GM19463 (cell line): ENCODE measurements around the gene VTI1A.

Experiments
- ATAC-seq: cut with Tn5 transposase; IDR thresholded peaks from one replicate; pipeline ENCODE4 v1.9.1; 2021; ENCODE audit warnings: mild to moderate bottlenecking, moderate library complexity; ENCODE audit not compliant: unreplicated experiment

Gene VTI1A

GRCh38 chr10:112746329-112746728 is 299.3 kb downstream of the VTI1A start:
- ATAC-seq, result no peak

GRCh38 chr10:112750427-112751167 is 303.6 kb downstream of the VTI1A start:
- no peak for ATAC-seq

- no peak for ATAC-seq
Observed at GRCh38 chr10:112751651-112752050, 304.6 kb downstream of the VTI1A start.

GRCh38 chr10:112752288-112752687 is 305.3 kb downstream of the VTI1A start:
- ATAC-seq, result no peak

DNA sequence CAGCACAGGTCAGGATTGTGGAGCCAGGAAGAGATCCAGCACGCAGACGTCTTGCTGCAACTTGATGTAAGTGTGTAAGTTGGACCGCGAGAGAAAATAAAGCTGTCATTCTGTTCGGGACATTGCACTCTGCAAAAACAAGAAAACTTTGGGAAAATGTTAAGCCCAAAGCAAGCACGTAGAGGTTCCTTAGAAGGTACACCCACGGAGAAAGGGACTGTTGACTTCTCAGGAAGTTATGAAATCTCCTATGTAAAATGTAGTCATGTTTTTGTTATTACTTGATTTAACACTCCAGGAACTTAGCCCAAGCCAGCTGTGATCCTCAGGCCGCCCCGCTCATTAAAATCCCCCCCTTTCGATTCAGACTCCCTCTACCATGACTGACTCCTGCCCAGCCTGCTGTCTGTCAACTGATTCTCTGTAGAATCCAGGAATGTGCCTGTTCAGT is 307.0 kb downstream of the VTI1A start:
- ATAC-seq, result no peak

- no peak for ATAC-seq
Observed at GRCh38 chr10:112755446-112756234, 308.6 kb downstream of the VTI1A start.

DNA sequence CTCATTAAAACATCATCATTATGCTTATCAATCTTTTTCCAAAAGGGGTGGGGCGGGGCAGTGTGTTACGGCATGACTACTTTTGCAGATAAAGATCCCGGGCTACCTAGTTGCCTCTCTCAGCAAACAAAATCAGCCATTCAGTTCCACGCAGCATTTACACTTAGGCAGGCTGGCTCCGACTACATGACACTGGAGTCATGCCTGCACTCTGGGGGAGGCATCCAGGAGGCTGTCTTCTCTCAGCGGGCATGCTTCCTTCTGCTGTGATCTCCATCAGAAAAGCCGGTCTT is 309.2 kb downstream of the VTI1A start:
- no peak for ATAC-seq

GRCh38 chr10:112758961-112759360 is 311.9 kb downstream of the VTI1A start:
- no peak for ATAC-seq

GRCh38 chr10:112759496-112759895 is 312.5 kb downstream of the VTI1A start:
- ATAC-seq, result no peak

DNA sequence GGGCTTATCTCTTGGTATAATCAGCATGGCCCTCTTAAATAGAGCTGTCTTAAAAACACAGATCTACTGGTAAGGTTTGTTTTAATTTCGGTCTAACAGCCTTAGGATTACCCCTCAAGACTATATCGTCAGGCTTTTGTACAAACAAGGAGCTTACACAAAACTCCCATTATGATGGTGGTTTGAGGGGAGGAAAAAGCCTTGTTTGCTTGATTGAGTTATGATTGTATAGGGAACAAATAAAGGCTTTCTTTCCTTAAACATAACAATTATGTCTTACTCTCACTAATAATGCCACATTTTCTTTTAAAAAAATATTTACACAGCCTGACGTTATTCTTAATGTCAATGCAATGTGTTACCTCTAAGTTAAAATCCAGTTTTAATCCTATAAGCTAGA is 314.2 kb downstream of the VTI1A start:
- no peak for ATAC-seq

DNA sequence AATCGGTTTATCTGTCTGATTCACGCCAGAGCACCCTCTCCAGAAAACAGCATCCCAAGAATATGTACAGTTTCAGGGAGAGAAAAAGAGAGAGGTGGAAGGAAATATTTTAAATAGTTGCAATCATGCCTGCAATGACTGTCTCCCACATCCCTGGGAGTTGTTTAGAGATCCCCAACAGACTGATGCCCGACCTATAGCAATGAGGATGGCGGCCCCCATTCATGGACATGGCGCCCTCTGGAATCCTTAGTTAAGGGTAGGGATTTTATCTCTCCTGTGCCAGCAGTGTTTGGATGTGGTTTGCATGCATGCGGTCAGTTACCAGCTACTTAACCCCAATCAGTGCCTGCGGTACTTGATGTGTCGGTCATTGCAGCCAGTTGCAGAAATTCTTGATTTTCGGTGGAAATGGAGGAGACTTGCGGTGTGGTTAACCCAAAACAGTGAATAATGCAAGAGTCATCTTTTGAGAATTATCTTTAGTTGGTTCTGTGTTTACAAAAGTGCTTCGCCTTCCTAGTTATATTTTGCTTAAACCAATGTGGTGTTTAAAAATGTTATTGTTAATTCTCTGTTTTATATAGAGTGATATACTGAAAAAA is 317.0 kb downstream of the VTI1A start:
- no peak for ATAC-seq

DNA sequence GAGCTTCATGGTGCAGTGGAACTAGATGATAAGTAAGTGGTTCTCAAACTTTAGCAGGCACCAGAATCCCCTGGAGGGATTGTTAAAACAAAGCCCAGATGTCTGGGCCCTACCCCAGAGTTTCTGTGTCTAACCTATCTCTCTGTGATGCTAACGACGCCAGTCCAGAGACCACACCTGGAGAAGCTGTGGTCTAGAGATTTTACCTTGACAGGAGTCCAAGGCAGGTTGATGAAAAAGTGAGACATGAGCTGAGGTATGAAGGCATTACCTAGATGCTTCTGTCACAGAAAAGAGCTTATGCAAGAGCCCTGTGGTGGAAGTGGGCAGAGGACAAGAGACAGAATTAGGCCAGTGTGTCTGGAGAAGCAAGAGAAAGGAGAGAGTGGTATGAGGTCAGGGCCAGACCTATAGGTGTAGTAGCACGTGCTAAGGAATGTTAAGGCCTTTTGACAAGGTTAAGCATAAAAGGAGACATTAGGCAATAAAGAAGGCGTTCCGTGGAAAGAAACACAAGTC is 318.8 kb downstream of the VTI1A start:
- ATAC-seq, result no peak

GRCh38 chr10:112766636-112767035 is 319.6 kb downstream of the VTI1A start:
- no peak for ATAC-seq

DNA sequence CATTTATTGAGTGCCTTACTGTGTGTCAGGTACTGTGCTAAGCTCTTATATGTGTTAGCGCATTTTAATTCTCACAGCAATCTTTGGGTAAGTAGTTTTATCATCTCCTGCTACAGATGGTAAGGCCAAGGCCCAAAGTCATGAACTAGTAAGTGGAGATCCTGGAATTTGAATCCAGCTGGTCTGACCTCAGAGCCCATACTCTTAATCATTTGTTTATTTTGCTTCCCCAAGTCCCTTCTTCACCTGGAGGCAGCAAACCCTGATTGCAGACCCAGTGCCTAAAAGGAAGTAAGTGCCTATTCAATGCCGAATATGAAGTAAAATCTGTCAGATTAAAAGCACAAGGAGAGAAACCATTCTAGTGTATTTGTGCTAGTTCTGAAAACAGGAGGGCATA is 320.1 kb downstream of the VTI1A start:
- ATAC-seq, result no peak

- no peak for ATAC-seq
Observed at GRCh38 chr10:112768121-112768520, 321.1 kb downstream of the VTI1A start.

DNA sequence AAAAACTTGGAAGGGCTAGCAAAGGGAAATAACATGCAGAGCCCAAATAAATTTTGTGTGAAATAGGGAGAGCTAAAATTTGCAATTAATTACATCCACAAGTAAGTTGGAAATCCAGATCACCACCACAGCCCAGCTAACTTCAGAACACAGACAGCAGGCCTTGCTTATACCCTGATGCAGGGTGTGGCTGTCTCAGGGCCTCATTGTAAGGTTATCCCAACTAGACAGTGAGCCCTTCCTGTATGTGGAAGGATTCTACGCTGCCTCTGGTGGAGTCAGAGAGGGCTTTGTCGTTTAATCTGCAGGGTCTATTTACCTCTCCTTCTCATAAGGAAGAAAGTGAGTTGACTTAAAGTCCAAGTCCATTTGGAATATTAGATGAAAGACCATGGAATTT is 322.1 kb downstream of the VTI1A start:
- ATAC-seq, result no peak

GRCh38 chr10:112769611-112770370 is 322.8 kb downstream of the VTI1A start:
- no peak for ATAC-seq

GRCh38 chr10:112771733-112772132 is 324.7 kb downstream of the VTI1A start:
- ATAC-seq, result no peak

DNA sequence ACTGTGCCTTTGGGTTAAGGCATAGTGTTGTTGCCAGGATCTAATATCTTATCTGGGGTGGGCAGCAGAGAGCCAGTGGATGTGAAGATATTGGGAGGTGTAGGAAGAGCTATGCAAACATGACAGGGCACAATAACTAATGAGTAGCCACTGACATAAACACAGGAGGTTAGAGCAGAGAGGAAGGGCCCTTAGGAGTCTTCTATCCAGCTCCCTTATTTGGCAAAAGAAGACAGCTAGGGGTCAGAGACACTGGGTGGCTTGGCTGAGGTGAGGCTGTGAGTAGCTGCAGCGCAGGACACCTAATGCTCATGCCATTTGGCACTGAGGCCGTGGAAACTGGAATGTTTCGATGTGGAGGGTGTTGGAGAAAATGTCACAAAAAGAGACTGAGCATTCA is 326.8 kb downstream of the VTI1A start:
- ATAC-seq, result no peak

DNA sequence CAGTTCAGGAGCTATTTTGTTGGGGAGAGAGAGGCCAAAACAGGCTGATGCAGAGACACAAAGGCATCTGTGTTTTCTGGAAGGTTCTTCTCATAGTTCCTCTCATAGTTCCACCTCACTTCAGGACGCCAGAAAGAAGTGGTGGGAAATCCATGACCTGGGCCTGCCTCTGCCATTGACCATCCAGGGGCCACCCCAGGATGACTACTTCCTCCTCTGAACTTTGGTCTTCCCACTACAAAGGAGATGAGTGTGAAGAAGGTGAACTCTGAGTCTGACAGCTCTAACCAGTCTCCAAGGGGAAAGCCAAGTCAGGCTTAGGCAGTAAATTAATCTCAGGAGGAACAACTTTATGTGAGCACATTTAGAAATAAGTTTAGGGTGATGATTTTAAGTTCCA is 327.2 kb downstream of the VTI1A start:
- no peak for ATAC-seq

DNA sequence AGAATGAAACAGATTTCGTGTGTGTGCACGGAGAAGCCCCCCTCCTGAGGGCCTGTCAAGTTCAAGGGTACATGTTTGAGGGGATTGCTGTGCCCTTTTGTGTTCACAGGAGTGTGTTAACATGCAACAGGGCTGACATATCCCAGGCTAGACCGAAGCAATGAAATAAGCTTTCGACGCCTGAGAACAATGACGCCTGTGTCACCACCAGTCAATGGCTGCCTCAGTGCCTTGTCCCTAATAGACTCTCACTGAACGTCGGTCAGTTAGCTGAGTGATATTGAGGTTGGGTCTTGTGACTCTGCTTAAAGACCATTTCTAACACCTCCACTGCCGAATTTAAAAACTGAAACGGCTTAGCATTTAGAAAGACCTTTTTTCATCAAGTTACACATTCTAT is 327.8 kb downstream of the VTI1A start:
- no peak for ATAC-seq
